GM23248 (cell line): ENCODE data around the gene ADIPOQ.

Experiments used
- EZH2 ChIP-seq: fragments of 200-600 bp; sonication (generic); IDR thresholded peaks from 2 replicates; pipeline ENCODE4 v1.6.1; 2018; ENCODE audit warnings: antibody characterized with exemption, mild to moderate bottlenecking; ENCODE audit not compliant: insufficient read depth, poor library complexity, severe bottlenecking
- EZH2phosphoT487 ChIP-seq: fragments of 200-600 bp; sonication (generic); IDR thresholded peaks from 2 replicates; pipeline ENCODE4 v1.6.1; 2018; ENCODE audit warnings: antibody characterized with exemption, moderate library complexity, mild to moderate bottlenecking, low read depth; ENCODE audit not compliant: insufficient read depth

GRCh38 chr3:186810336-186810996, 32.0 kb upstream of the ADIPOQ start:
- TF ChIP-seq EZH2phosphoT487 (no peak), EZH2 (no peak)
